ENCODE data around the gene MLLT6.

MLLT6 gene

GRCh38 chr17:38704606-38705522 is at the start of gene MLLT6:
TSS of gene MLLT6 (plus strand) at chr17:38705273. CDS start at chr17:38705633, 360 bp downstream.
- peak; percentile 68 for DNase-seq (ENCODE audit: low read depth)

GRCh38 chr17:38656959-38657823 is 47.9 kb upstream of the MLLT6 start:
- DNase-seq (ENCODE audit: low read depth), result no peak

GRCh38 chr17:38657824-38658740 is 47.0 kb upstream of the MLLT6 start:
- no peak for DNase-seq (ENCODE audit: low read depth)

GRCh38 chr17:38658741-38659345 is 46.2 kb upstream of the MLLT6 start:
- DNase-seq (ENCODE audit: low read depth), result no peak

GRCh38 chr17:38659415-38659814 is 45.7 kb upstream of the MLLT6 start:
- no peak for DNase-seq (ENCODE audit: low read depth)

- DNase-seq (ENCODE audit: low read depth), result no peak
These were observed 44.7 kb upstream of the MLLT6 start for GRCh38 chr17:38660097-38661025.

GRCh38 chr17:38663125-38663751 is 41.8 kb upstream of the MLLT6 start:
- DNase-seq (ENCODE audit: low read depth), result peak; percentile 20

- no peak for DNase-seq (ENCODE audit: low read depth)
These were observed 41.0 kb upstream of the MLLT6 start for GRCh38 chr17:38663964-38664644.

GRCh38 chr17:38667099-38667786 is 37.8 kb upstream of the MLLT6 start:
- peak; percentile 31 for DNase-seq (ENCODE audit: low read depth)

- DNase-seq (ENCODE audit: low read depth), result no peak
These were observed 37.3 kb upstream of the MLLT6 start for GRCh38 chr17:38667787-38668122.

GRCh38 chr17:38669520-38669919 is 35.6 kb upstream of the MLLT6 start:
- no peak for DNase-seq (ENCODE audit: low read depth)

GRCh38 chr17:38671939-38672720 is 32.9 kb upstream of the MLLT6 start:
- no peak for DNase-seq (ENCODE audit: low read depth)

GRCh38 chr17:38672788-38673706 is 32.0 kb upstream of the MLLT6 start:
- no peak for DNase-seq (ENCODE audit: low read depth)

GRCh38 chr17:38673707-38674013 is 31.4 kb upstream of the MLLT6 start:
- DNase-seq (ENCODE audit: low read depth), result peak; percentile 13

- peak; percentile 13 for DNase-seq (ENCODE audit: low read depth)
These were observed 30.9 kb upstream of the MLLT6 start for GRCh38 chr17:38674014-38674748.

Data from activated T-helper 9 cell treated with anti-CD3 and anti-CD28 coated beads, Interleukin-2, amount 50 U/mL, for 16 hours (primary cell).